CD4-positive, alpha-beta memory T cell (primary cell): ENCODE measurements around the gene SV2B. TPM values are rescaled to one million over a fixed set of nuclear protein-coding genes. Genes with fewer than 3 reads are reported as not detected.
"Not testable (repeated sequence)": the region's sequence is repeated elsewhere in the genome, so short reads cannot be mapped to it uniquely, and the experiment has no call there.

ENCODE experiments used
- CTCF ChIA-PET: fragments of 350-600 bp; sonication (Branson Sonifier 250); formaldehyde crosslinking; loops from one replicate; lab custom pipeline; 2021; ENCODE audit warnings: inconsistent platforms; ENCODE audit not compliant: partially characterized antibody; lab: Charles Lee
- POLR2A ChIA-PET: fragments of 350-600 bp; sonication (Branson Sonifier 250); formaldehyde crosslinking; loops from one replicate; lab custom pipeline; 2021; ENCODE audit not compliant: partially characterized antibody; lab: Charles Lee
- DNase-seq, 5 donors: peaks; one replicate each; pipeline versions ENCODE4 v3.0.0 to v3.0.0-alpha.2; 2020 to 2022; ENCODE audit warnings: mixed read lengths in 1 of 5
- H3K27ac ChIP-seq: one replicate; pipeline ENCODE4 v1.7.0; 2013; ENCODE audit warnings: low read depth, low read length
- H3K27me3 ChIP-seq: 2 replicates; pipeline ENCODE4 v1.7.0; 2013; ENCODE audit warnings: mild to moderate bottlenecking, low read length, moderate library complexity; ENCODE audit not compliant: insufficient read depth
- H3K36me3 ChIP-seq: 2 replicates; pipeline ENCODE4 v1.7.0; 2013; ENCODE audit warnings: mild to moderate bottlenecking, low read length, moderate library complexity; ENCODE audit not compliant: insufficient read depth
- H3K4me1 ChIP-seq: 2 replicates; pipeline ENCODE4 v1.7.0; 2013; ENCODE audit warnings: mild to moderate bottlenecking, low read length, moderate library complexity; ENCODE audit not compliant: insufficient read depth
- H3K4me3 ChIP-seq, 2 donors: one replicate each; pipeline ENCODE4 v1.7.0; 2013; ENCODE audit warnings: low read length in 2 of 2, mild to moderate bottlenecking in 1 of 2
- H3K9me3 ChIP-seq, 2 donors: one replicate each; pipeline ENCODE4 v1.7.0; 2013; ENCODE audit warnings: low read length in 2 of 2, control low read depth in 1 of 2; ENCODE audit not compliant: control insufficient read depth in 1 of 2
- H3K27ac Mint-ChIP-seq, 7 donors: one replicate each; pipeline ENCODE4 v1.8.0; 2020 to 2021; ENCODE audit warnings: mixed read lengths in 7 of 7, mild to moderate bottlenecking in 6 of 7, inconsistent platforms in 3 of 7, moderate library complexity in 3 of 7
- H3K27me3 Mint-ChIP-seq, 2 donors: one replicate each; pipeline ENCODE4 v1.8.0; 2020 to 2021; ENCODE audit warnings: mixed read lengths in 2 of 2
- H3K36me3 Mint-ChIP-seq, 2 donors: one replicate each; pipeline ENCODE4 v1.8.0; 2020 to 2021; ENCODE audit warnings: mixed read lengths in 2 of 2, inconsistent platforms in 1 of 2, mild to moderate bottlenecking in 1 of 2
- H3K4me1 Mint-ChIP-seq, 4 donors: one replicate each; pipeline ENCODE4 v1.8.0; 2020 to 2021; ENCODE audit warnings: mixed read lengths in 4 of 4, mild to moderate bottlenecking in 1 of 4
- H3K4me3 Mint-ChIP-seq, 8 donors: one replicate each; pipeline ENCODE4 v1.8.0; 2020 to 2021; ENCODE audit warnings: mixed read lengths in 8 of 8, mild to moderate bottlenecking in 7 of 8, moderate library complexity in 6 of 8, inconsistent platforms in 3 of 8
- H3K9me3 Mint-ChIP-seq, 8 donors: one replicate each; pipeline ENCODE4 v1.8.0; 2020 to 2021; ENCODE audit warnings: mixed read lengths in 8 of 8, mild to moderate bottlenecking in 5 of 8, inconsistent platforms in 3 of 8, moderate library complexity in 1 of 8
- intact Hi-C: fragments of 100-400 bp; cut with micrococcal nuclease; formaldehyde crosslinking; loops from one replicate; pipeline ENCODE4 v1.15.1; 2023
- polyA plus RNA-seq, 2 donors: library from polyadenylated mRNA; unstranded; fragments of 300-500 nt; fragmentation: Illumina TruSeq; gene quantifications; one replicate each; pipeline ENCODE4 v1.2.3, GENCODE V29; 2021
- total RNA-seq, 2 experiments: library from RNA; stranded (reverse); gene quantifications; one replicate each; pipeline ENCODE4 v1.2.3, GENCODE V29; 2021

SV2B gene
- total and polyA plus RNA-seq, 4 experiments from 2014 or later: 0.03 TPM; not detected in 3

- Mint-ChIP-seq H3K4me1 (no peaks in the 10 kb centered on the region), H3K27me3 (peaks cover 20 to 26% of the 10 kb centered on the region in 2 donors), H3K36me3 (no peaks in the 10 kb centered on the region), H3K27ac (no peak overlapping the region), H3K9me3 (peaks cover 0 to 6% (median 5%) of the 10 kb centered on the region in 8 donors), H3K4me3 (no peak overlapping the region)
- no peak overlapping the region for H3K4me3 ChIP-seq
- H3K27me3 ChIP-seq: peaks cover 5% of the 10 kb centered on the region
- H3K36me3 ChIP-seq: no peaks in the 10 kb centered on the region
- no peak overlapping the region for H3K27ac ChIP-seq
- POLR2A ChIA-PET: no interaction called here
- CTCF ChIA-PET: interaction anchor here (1.0 kb wide), 1 partner anchor 18 kb away, joined by 5 read pairs; no protein-coding TSS in a partner anchor
- intact Hi-C loops: no loop called here
- no peaks in the 10 kb centered on the region for H3K4me1 ChIP-seq
- no peak for DNase-seq
- no peaks in the 10 kb centered on the region for H3K9me3 ChIP-seq
Measured at GRCh38 chr15:91073768-91074167, 26.3 kb upstream of the SV2B start.

DNA sequence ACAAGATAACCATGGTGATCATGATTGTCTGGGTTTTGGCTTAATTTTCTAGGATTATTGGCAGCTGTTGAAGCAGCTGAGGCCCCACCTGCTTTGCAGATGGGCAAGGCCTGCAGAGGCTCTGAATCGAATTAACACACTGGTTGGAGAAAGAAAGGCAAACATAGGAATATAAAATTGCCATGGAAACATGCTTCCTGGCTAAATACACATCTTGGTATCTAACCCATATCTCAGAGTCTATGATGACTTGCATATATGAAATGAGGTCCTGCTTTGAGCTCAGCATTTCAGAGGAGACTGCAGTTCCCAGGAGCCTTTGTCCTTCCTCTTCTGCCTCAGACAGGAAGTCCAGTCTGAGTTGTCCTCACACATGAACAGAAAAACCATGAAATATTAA, 24.3 kb upstream of the SV2B start:
- Histone ChIP-seq H3K27ac (no peak overlapping the region), H3K9me3 (peaks cover 0 to 2% of the 10 kb centered on the region in 2 donors), H3K36me3 (no peaks in the 10 kb centered on the region), H3K4me3 (no peak overlapping the region), H3K4me1 (no peaks in the 10 kb centered on the region), H3K27me3 (peaks cover 5% of the 10 kb centered on the region)
- Mint-ChIP-seq H3K27ac (no peak overlapping the region), H3K4me3 (no peak overlapping the region), H3K36me3 (no peaks in the 10 kb centered on the region), H3K9me3 (peaks cover 0 to 21% (median 13%) of the 10 kb centered on the region in 8 donors), H3K27me3 (peaks cover 14 to 19% of the 10 kb centered on the region in 2 donors), H3K4me1 (no peaks in the 10 kb centered on the region)
- POLR2A ChIA-PET: no interaction called here
- DNase-seq: no peak
- intact Hi-C loops: no loop called here
- CTCF ChIA-PET: no interaction called here

DNA sequence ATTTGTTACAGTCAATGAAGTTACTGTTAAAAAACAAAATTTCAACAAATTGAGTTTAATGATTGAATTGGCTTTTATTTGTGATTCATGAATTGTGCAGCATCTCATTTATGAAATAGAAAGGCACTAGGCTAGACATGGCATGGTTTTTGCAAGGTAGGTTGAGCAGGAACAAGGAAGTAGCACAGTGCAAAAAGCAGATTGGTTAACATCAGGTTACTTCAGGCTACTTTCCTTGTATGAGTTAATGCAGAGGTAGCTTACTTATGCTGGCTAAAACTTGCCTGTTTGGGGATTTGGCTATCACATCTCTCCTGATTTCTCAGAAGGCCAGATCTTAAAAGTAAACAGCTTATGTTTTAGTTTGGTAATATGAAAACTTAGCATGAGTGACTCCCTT, 23.0 kb upstream of the SV2B start:
- no peak for DNase-seq
- no peak overlapping the region for H3K4me3 Mint-ChIP-seq
- Histone ChIP-seq H3K27ac (no peak overlapping the region), H3K9me3 (peaks cover 0 to 2% of the 10 kb centered on the region in 2 donors), H3K27me3 (no peaks in the 10 kb centered on the region), H3K4me1 (no peaks in the 10 kb centered on the region), H3K36me3 (no peaks in the 10 kb centered on the region), H3K4me3 (no peak overlapping the region)
- H3K36me3 Mint-ChIP-seq: no peaks in the 10 kb centered on the region
- H3K27ac Mint-ChIP-seq: no peak overlapping the region
- H3K4me1 Mint-ChIP-seq: no peaks in the 10 kb centered on the region
- POLR2A ChIA-PET: no interaction called here
- H3K9me3 Mint-ChIP-seq: peaks cover 0 to 21% (median 13%) of the 10 kb centered on the region in 8 donors
- peaks cover 13% of the 10 kb centered on the region in 2 donors for H3K27me3 Mint-ChIP-seq
- intact Hi-C loops: no loop called here
- CTCF ChIA-PET: interaction anchor here (1.3 kb wide), 1 partner anchor 9 kb away, joined by 3 read pairs; no protein-coding TSS in a partner anchor

DNA sequence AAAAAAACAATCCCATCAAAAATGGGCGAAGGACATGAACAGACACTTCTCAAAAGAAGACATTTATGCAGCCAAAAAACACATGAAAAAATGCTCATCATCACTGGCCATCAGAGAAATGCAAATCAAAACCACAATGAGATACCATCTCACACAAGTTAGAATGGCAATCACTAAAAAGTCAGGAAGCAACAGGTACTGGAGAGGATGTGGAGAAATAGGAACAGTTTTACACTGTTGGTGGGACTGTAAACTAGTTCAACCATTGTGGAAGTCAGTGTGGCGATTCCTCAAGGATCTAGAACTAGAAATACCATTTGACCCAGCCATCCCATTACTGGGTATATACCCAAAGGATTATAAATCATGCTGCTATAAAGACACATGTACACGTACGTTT, 6.2 kb upstream of the SV2B start:
- H3K27ac ChIP-seq, H3K36me3 Mint-ChIP-seq, intact Hi-C loops, H3K4me3 ChIP-seq, DNase-seq, H3K9me3 ChIP-seq, CTCF ChIA-PET, POLR2A ChIA-PET, H3K36me3 ChIP-seq, H3K4me3 Mint-ChIP-seq, H3K27ac Mint-ChIP-seq, H3K4me1 ChIP-seq, H3K4me1 Mint-ChIP-seq: not testable (repeated sequence)
- H3K27me3 Mint-ChIP-seq: peaks cover 32 to 33% of the 10 kb centered on the region in 2 donors
- peaks cover 0 to 17% (median 9%) of the 10 kb centered on the region in 8 donors for H3K9me3 Mint-ChIP-seq
- H3K27me3 ChIP-seq: peaks cover 24% of the 10 kb centered on the region

GRCh38 chr15:91098451-91098850, 1.6 kb upstream of the SV2B start:
- Mint-ChIP-seq H3K36me3 (no peaks in the 10 kb centered on the region), H3K27me3 (peaks cover 46 to 48% of the 10 kb centered on the region in 2 donors), H3K27ac (no peak overlapping the region), H3K4me1 (peaks cover 15 to 21% (median 16%) of the 10 kb centered on the region in 4 donors), H3K4me3 (peak overlapping the region; percentile 13 to 83 (median 58)), H3K9me3 (peaks cover 0 to 9% (median 5%) of the 10 kb centered on the region in 8 donors)
- POLR2A ChIA-PET: no interaction called here
- CTCF ChIA-PET: no interaction called here
- H3K36me3 ChIP-seq: no peaks in the 10 kb centered on the region
- H3K27me3 ChIP-seq: peaks cover 33% of the 10 kb centered on the region
- H3K4me3 ChIP-seq: no peak overlapping the region
- no peak overlapping the region for H3K27ac ChIP-seq
- no peaks in the 10 kb centered on the region for H3K9me3 ChIP-seq
- peaks cover 15% of the 10 kb centered on the region for H3K4me1 ChIP-seq
- intact Hi-C loops: no loop called here
- no peak for DNase-seq

- Histone ChIP-seq H3K36me3 (no peaks in the 10 kb centered on the region), H3K9me3 (no peaks in the 10 kb centered on the region), H3K4me1 (peaks cover 15% of the 10 kb centered on the region), H3K27me3 (peaks cover 33% of the 10 kb centered on the region), H3K27ac (no peak overlapping the region), H3K4me3 (peak overlapping the region; percentile 23 to 43)
- Mint-ChIP-seq H3K9me3 (peaks cover 0 to 3% (median 0%) of the 10 kb centered on the region in 8 donors), H3K4me3 (peak overlapping the region; percentile 63 to 84 (median 79)), H3K27me3 (peaks cover 49 to 52% of the 10 kb centered on the region in 2 donors), H3K4me1 (peaks cover 15 to 21% (median 16%) of the 10 kb centered on the region in 4 donors), H3K36me3 (no peaks in the 10 kb centered on the region), H3K27ac (peak overlapping the region in 1 of 7 donors; percentile 31)
- CTCF ChIA-PET: no interaction called here
- POLR2A ChIA-PET: no interaction called here
- intact Hi-C loops: no loop called here
- DNase-seq: peak in 2 of 5 donors; percentile 1 to 3
Measured at GRCh38 chr15:91099616-91099994, 452 bp upstream of the SV2B start.

- POLR2A ChIA-PET: no interaction called here
- Histone ChIP-seq H3K27ac (no peak overlapping the region), H3K4me3 (peak overlapping the region; percentile 13 to 43), H3K9me3 (no peaks in the 10 kb centered on the region), H3K4me1 (peaks cover 15% of the 10 kb centered on the region), H3K36me3 (no peaks in the 10 kb centered on the region), H3K27me3 (peaks cover 33% of the 10 kb centered on the region)
- H3K4me1 Mint-ChIP-seq: peaks cover 15 to 21% (median 16%) of the 10 kb centered on the region in 4 donors
- no peak for DNase-seq
- H3K27me3 Mint-ChIP-seq: peaks cover 51 to 58% of the 10 kb centered on the region in 2 donors
- peak overlapping the region; percentile 84 to 95 (median 90) for H3K4me3 Mint-ChIP-seq
- intact Hi-C loops: no loop called here
- no peaks in the 10 kb centered on the region for H3K36me3 Mint-ChIP-seq
- peaks cover 0 to under 1% (median 0%) of the 10 kb centered on the region in 8 donors for H3K9me3 Mint-ChIP-seq
- CTCF ChIA-PET: no interaction called here
- H3K27ac Mint-ChIP-seq: peak overlapping the region in 2 of 7 donors; percentile 23 to 64
Measured at GRCh38 chr15:91100814-91101607, 954 bp downstream of the SV2B start.
